Measurements from ENCODE around the gene KIAA0232. TPM values are rescaled to one million over a fixed set of nuclear protein-coding genes. Genes with fewer than 3 reads are reported as not detected.

The KIAA0232 gene
- total and polyA plus RNA-seq, 9 of the 15 experiments (the other 6 are each of a cell fraction or from before 2014, with no cell fraction given): 3.5 to 17.4 (median 13.0) TPM

DNA sequence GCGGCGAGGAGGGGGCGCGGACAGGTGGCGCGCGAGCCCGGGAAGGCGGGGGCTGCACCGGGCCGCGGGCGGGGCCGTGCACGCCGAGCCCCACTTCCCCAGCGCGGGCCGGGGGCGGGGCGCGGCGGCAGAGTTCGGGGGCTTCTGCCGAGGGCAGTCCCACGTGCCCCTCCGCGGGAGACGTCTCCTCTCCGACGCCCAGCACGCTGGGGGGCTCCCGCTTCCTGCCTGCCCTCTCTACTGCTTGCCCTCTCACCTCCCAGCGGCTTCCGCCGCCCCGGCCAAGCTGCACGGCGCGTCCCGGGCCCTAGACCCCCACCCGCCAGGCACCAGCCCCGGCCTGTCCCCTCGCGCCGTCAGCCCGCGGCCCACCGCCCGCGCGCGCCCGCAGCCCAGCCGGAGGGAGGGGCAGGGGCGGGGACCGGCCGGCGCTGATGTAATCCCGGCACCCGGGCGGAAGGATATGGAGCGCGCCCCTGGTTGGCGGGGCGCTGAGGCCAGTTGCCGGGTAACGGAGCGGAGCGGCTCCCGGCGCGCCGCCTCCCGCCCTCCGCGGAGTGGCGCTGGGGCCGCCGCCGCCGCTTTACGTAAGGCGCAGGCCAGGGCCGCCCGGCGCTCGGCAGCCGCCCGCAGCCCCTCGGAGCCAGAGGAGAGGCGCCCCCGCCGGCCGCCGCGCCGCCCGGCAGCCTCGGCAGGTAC lies at the start of gene KIAA0232 (continued):
- TF ChIP-seq ZBTB9 (CRISPR knock-in tag; IDR thresholded peaks at IDR 0.05) (0 out of 2 replicates have a peak, but pooled peaks have one; percentile 50), U2AF1 (optimal IDR thresholded peaks at IDR 0.05; ENCODE audit: low read depth, low read length) (no peak), E2F5 (CRISPR knock-in tag; IDR thresholded peaks at IDR 0.05) (no peak), MEIS2 (IDR thresholded peaks at IDR 0.05; ENCODE audit: partially characterized antibody) (no peak), YY1 (IDR thresholded peaks at IDR 0.05; ENCODE audit: borderline replicate concordance in 1 of 3, control insufficient read depth in 1 of 3, extremely low read depth in 1 of 3, insufficient read depth in 3 of 3, insufficient read length in 1 of 3, insufficient replicate concordance in 2 of 3, low read depth in 1 of 3, low read length in 2 of 3) (peak in 2 of 3 experiments; percentile 74 to 76), MTA3 (IDR thresholded peaks at IDR 0.05; ENCODE audit: borderline replicate concordance) (peak; percentile 66), HDAC2 (IDR thresholded peaks at IDR 0.05) (no peak), SFPQ (IDR thresholded peaks at IDR 0.05; ENCODE audit: low read depth, low read length) (no peak), RFX1 (IDR thresholded peaks at IDR 0.05) (peak; percentile 73), TAF1 (IDR thresholded peaks at IDR 0.05; ENCODE audit: control insufficient read depth, extremely low read depth, insufficient read depth, low read length, severe bottlenecking) (peak; percentile 78), ZFP36 (IDR thresholded peaks at IDR 0.05; ENCODE audit: low read depth, low read length, partially characterized antibody) (no peak), ZKSCAN1 (IDR thresholded peaks at IDR 0.05; ENCODE audit: low read depth, low read length) (peak; percentile 61; the same call in 1 of the 2 replicates), SIX5 (IDR thresholded peaks at IDR 0.05; ENCODE audit: borderline replicate concordance in 1 of 2, insufficient read depth in 1 of 2, low read depth in 1 of 2, low read length in 2 of 2) (no peak)
- TF ChIP-seq, protein P1, sequence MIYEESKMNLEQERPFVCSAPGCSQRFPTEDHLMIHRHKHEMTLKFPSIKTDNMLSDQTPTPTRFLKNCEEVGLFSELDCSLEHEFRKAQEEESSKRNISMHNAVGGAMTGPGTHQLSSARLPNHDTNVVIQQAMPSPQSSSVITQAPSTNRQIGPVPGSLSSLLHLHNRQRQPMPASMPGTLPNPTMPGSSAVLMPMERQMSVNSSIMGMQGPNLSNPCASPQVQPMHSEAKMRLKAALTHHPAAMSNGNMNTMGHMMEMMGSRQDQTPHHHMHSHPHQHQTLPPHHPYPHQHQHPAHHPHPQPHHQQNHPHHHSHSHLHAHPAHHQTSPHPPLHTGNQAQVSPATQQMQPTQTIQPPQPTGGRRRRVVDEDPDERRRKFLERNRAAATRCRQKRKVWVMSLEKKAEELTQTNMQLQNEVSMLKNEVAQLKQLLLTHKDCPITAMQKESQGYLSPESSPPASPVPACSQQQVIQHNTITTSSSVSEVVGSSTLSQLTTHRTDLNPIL (CRISPR knock-in tag; IDR thresholded peaks at IDR 0.05): no peak
- TF ChIP-seq, protein P2, sequence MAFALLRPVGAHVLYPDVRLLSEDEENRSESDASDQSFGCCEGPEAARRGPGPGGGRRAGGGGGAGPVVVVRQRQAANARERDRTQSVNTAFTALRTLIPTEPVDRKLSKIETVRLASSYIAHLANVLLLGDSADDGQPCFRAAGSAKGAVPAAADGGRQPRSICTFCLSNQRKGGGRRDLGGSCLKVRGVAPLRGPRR (CRISPR knock-in tag; IDR thresholded peaks at IDR 0.05): no peak
- TF ChIP-seq, protein P3, sequence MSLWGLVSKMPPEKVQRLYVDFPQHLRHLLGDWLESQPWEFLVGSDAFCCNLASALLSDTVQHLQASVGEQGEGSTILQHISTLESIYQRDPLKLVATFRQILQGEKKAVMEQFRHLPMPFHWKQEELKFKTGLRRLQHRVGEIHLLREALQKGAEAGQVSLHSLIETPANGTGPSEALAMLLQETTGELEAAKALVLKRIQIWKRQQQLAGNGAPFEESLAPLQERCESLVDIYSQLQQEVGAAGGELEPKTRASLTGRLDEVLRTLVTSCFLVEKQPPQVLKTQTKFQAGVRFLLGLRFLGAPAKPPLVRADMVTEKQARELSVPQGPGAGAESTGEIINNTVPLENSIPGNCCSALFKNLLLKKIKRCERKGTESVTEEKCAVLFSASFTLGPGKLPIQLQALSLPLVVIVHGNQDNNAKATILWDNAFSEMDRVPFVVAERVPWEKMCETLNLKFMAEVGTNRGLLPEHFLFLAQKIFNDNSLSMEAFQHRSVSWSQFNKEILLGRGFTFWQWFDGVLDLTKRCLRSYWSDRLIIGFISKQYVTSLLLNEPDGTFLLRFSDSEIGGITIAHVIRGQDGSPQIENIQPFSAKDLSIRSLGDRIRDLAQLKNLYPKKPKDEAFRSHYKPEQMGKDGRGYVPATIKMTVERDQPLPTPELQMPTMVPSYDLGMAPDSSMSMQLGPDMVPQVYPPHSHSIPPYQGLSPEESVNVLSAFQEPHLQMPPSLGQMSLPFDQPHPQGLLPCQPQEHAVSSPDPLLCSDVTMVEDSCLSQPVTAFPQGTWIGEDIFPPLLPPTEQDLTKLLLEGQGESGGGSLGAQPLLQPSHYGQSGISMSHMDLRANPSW (CRISPR knock-in tag; IDR thresholded peaks at IDR 0.05): no peak

All from K562 (cell line).